ENCODE data around the gene IGFLR1.

The IGFLR1 gene

DNA sequence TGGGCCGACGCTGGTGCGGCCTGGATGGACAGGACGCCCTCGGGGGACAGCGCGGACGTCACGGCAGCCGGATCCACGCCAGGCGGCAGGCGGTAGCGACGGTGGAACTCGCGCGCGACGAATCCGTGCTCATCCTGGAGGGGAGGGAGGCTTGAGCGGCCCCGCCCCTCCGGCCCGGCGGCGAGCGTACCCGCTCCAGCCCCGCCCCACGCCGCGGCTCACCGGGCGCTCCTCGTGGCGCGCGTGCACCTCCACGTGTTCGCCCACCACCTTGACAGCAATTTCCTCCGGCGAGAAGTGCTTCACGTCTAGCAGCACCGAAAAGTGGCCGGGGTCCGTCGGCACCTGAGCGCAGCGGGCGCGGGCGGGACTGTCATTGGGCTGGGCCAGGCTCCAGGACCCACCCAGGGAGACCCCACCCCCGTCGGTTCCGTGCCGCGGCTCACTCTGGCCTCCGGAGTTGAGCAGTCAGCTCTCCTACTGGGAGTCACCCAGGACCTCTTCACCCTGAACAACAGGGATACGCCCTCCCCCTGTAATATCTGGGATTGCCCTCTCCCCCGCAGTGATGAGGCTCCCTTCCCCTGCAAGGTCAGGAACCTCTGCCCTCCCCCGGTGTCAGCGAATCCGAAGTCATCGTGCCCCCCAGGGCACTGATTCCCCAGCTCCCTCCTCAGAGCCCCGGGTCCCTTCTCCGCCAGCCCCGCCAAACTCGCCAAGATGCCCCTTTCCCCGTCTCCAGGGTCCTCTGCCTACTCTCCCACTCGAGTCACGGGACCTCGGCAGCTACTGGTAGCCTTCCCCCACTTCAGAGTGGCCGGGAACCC, 13.5 kb upstream of the IGFLR1 start:
- Histone ChIP-seq H2AK5ac (ENCODE audit: low read depth, low read length) (peak overlapping the region; percentile 98), H3K4me2 (ENCODE audit: insufficient read depth, low read length, poor library complexity, severe bottlenecking) (peak overlapping the region; percentile 49), H2AFZ (ENCODE audit: low read length) (no peak overlapping the region), H3K27me3 (ENCODE audit: control insufficient read depth in 3 of 3, insufficient read depth in 3 of 3, low read depth in 1 of 3, low read length in 3 of 3) (peaks cover 0 to 13% (median 3%) of the 10 kb centered on the region in 3 experiments), H4K8ac (ENCODE audit: low read depth, low read length) (peak overlapping the region; percentile 43), H2BK120ac (ENCODE audit: low read depth, low read length) (no peak overlapping the region), H2BK5ac (ENCODE audit: low read length) (no peak overlapping the region), H3K18ac (ENCODE audit: low read length) (peak overlapping the region; percentile 96), H3K4ac (ENCODE audit: low read length) (peak overlapping the region; percentile 37), H3K4me1 (ENCODE audit: control insufficient read depth in 2 of 2, insufficient read depth in 1 of 2, low read depth in 1 of 2, low read length in 2 of 2) (peaks cover 12 to 24% of the 10 kb centered on the region in 2 donors), H3K9ac (ENCODE audit: low read depth, low read length, poor library complexity) (peak overlapping the region; percentile 86), H3K14ac (ENCODE audit: low read length) (peak overlapping the region; percentile 89), H3K79me1 (ENCODE audit: low read depth, low read length) (peaks cover 17% of the 10 kb centered on the region), H3K4me3 (ENCODE audit: low read length in 2 of 2) (peak overlapping the region in 1 of 2 donors; percentile 70), H4K91ac (ENCODE audit: low read depth, low read length, poor library complexity) (peak overlapping the region; percentile 43), H3K23ac (ENCODE audit: low read depth, low read length, poor library complexity) (peak overlapping the region; percentile 73), H3K9me3 (replicated peaks in 1 of 2; ENCODE audit: control insufficient read depth in 2 of 2, insufficient read depth in 1 of 2, low read depth in 1 of 2, low read length in 2 of 2) (no peaks in the 10 kb centered on the region), H3K27ac (replicated peaks; ENCODE audit: low read length) (no peak overlapping the region), H2BK15ac (ENCODE audit: low read length) (peak overlapping the region; percentile 38), H2BK12ac (ENCODE audit: low read length) (peak overlapping the region; percentile 84), H3K36me3 (replicated peaks in 1 of 2; ENCODE audit: control insufficient read depth in 2 of 2, insufficient read depth in 2 of 2, low read length in 2 of 2) (peaks cover 15 to 45% of the 10 kb centered on the region in 2 donors)
- WGBS, 2 donors (ENCODE audit: extremely low coverage in 2 of 2, insufficient read length in 2 of 2, insufficient replicate concordance in 1 of 2), result no CpG with 5 or more reads among the region's 74 CpGs
- no peak for DNase-seq (ENCODE audit: low spot score)

DNA sequence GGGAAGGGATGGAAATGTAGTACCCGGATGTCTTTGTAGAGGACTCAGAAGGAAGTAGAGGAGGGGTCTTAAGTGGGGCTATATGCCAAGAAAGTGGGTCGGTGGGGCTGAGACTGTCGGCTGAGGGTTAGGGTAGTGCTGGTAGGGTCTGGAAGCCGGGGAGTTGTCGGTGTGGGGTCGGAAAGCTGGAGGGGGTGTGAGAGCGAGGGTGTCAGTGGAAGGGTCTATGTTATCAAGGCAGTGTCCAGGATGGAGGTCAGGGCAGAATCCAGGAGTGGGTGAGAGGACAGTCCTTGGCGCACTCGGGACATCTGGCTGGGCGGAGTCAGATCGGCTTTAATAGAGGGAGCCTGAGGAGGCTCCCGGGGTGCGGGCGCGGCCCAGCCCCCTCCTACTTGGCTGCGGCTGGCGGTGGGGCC, 12.9 kb upstream of the IGFLR1 start:
- Histone ChIP-seq H3K9me3 (replicated peaks in 1 of 2; ENCODE audit: control insufficient read depth in 2 of 2, insufficient read depth in 1 of 2, low read depth in 1 of 2, low read length in 2 of 2) (no peaks in the 10 kb centered on the region), H3K4me3 (ENCODE audit: low read length in 2 of 2) (peak overlapping the region in 1 of 2 donors; percentile 70), H2AK5ac (ENCODE audit: low read depth, low read length) (peak overlapping the region; percentile 98), H3K4me2 (ENCODE audit: insufficient read depth, low read length, poor library complexity, severe bottlenecking) (peak overlapping the region; percentile 49), H3K4ac (ENCODE audit: low read length) (no peak overlapping the region), H3K27ac (replicated peaks; ENCODE audit: low read length) (no peak overlapping the region), H2BK15ac (ENCODE audit: low read length) (no peak overlapping the region), H3K79me1 (ENCODE audit: low read depth, low read length) (peaks cover 17% of the 10 kb centered on the region), H2BK5ac (ENCODE audit: low read length) (no peak overlapping the region), H2BK12ac (ENCODE audit: low read length) (no peak overlapping the region), H2AFZ (ENCODE audit: low read length) (no peak overlapping the region), H4K8ac (ENCODE audit: low read depth, low read length) (peak overlapping the region; percentile 43), H3K23ac (ENCODE audit: low read depth, low read length, poor library complexity) (peak overlapping the region; percentile 73), H2BK120ac (ENCODE audit: low read depth, low read length) (no peak overlapping the region), H4K91ac (ENCODE audit: low read depth, low read length, poor library complexity) (peak overlapping the region; percentile 43), H3K9ac (ENCODE audit: low read depth, low read length, poor library complexity) (peak overlapping the region; percentile 86), H3K36me3 (replicated peaks in 1 of 2; ENCODE audit: control insufficient read depth in 2 of 2, insufficient read depth in 2 of 2, low read length in 2 of 2) (peaks cover 14 to 39% of the 10 kb centered on the region in 2 donors), H3K14ac (ENCODE audit: low read length) (peak overlapping the region; percentile 31), H3K18ac (ENCODE audit: low read length) (peak overlapping the region; percentile 96), H3K4me1 (ENCODE audit: control insufficient read depth in 2 of 2, insufficient read depth in 1 of 2, low read depth in 1 of 2, low read length in 2 of 2) (peaks cover 12 to 24% of the 10 kb centered on the region in 2 donors), H3K27me3 (ENCODE audit: control insufficient read depth in 3 of 3, insufficient read depth in 3 of 3, low read depth in 1 of 3, low read length in 3 of 3) (peaks cover 0 to 13% (median 3%) of the 10 kb centered on the region in 3 experiments)
- no CpG with 5 or more reads among the region's 17 CpGs for WGBS, 2 donors (ENCODE audit: extremely low coverage in 2 of 2, insufficient read length in 2 of 2, insufficient replicate concordance in 1 of 2)
- DNase-seq (ENCODE audit: low spot score), result no peak

DNA sequence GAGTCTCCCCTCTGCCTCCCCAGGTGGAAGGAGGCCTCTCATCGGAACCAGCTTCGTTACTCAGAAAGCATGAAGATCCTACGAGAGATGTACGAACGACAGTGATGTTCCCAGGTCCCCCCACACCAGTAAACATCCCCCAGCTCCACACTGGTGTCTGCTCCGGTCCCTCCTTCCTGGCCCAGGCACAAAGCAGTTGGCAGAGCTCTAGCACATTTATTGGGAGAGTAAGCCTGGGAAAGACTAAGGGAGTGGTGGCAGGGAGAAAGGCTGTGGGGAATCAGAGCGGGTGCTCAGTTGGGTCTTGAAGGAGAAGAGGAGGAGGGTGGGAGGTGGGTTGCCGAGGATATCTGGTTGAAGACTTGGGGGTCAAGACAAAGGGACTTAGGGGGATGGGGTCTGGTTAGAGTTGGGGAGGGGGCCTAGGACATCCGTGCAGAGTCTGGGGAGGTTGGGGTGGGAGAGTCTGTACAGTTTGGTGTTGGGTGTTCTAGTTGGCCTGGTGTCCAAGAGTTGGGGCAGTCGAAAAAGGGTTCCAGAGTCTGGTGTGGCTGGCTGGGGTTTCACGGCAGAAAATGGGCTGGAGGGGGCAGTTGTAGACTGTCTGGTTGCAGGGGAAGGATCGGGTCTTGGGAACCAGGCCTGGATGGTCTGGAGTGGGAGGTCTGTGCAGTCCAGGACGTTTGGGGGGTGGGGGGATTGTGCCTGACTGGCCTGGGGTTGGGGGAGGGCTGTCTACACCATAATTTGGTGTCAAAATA, 12.3 kb upstream of the IGFLR1 start:
- H2BK15ac ChIP-seq (ENCODE audit: low read length), result no peak overlapping the region
- H2BK120ac ChIP-seq (ENCODE audit: low read depth, low read length), result no peak overlapping the region
- H3K18ac ChIP-seq (ENCODE audit: low read length), result peak overlapping the region; percentile 8
- no peak overlapping the region for H2BK5ac ChIP-seq (ENCODE audit: low read length)
- peaks cover 0 to 13% (median 3%) of the 10 kb centered on the region in 3 experiments for H3K27me3 ChIP-seq (ENCODE audit: control insufficient read depth in 3 of 3, insufficient read depth in 3 of 3, low read depth in 1 of 3, low read length in 3 of 3)
- H3K4ac ChIP-seq (ENCODE audit: low read length), result no peak overlapping the region
- no peak overlapping the region for H3K4me3 ChIP-seq (ENCODE audit: low read length in 2 of 2)
- no peak overlapping the region for H4K91ac ChIP-seq (ENCODE audit: low read depth, low read length, poor library complexity)
- WGBS, 2 donors (ENCODE audit: extremely low coverage in 2 of 2, insufficient read length in 2 of 2, insufficient replicate concordance in 1 of 2), result no CpG with 5 or more reads among the region's 13 CpGs
- H3K4me2 ChIP-seq (ENCODE audit: insufficient read depth, low read length, poor library complexity, severe bottlenecking), result no peak overlapping the region
- H3K4me1 ChIP-seq (ENCODE audit: control insufficient read depth in 2 of 2, insufficient read depth in 1 of 2, low read depth in 1 of 2, low read length in 2 of 2), result peaks cover 12 to 24% of the 10 kb centered on the region in 2 donors
- peak overlapping the region; percentile 21 for H3K9ac ChIP-seq (ENCODE audit: low read depth, low read length, poor library complexity)
- H2BK12ac ChIP-seq (ENCODE audit: low read length), result no peak overlapping the region
- H3K14ac ChIP-seq (ENCODE audit: low read length), result no peak overlapping the region
- H3K9me3 ChIP-seq (replicated peaks in 1 of 2; ENCODE audit: control insufficient read depth in 2 of 2, insufficient read depth in 1 of 2, low read depth in 1 of 2, low read length in 2 of 2), result no peaks in the 10 kb centered on the region
- H3K27ac ChIP-seq (replicated peaks; ENCODE audit: low read length), result no peak overlapping the region
- H2AFZ ChIP-seq (ENCODE audit: low read length), result no peak overlapping the region
- peaks cover 10 to 33% of the 10 kb centered on the region in 2 donors for H3K36me3 ChIP-seq (replicated peaks in 1 of 2; ENCODE audit: control insufficient read depth in 2 of 2, insufficient read depth in 2 of 2, low read length in 2 of 2)
- peak overlapping the region; percentile 46 for H2AK5ac ChIP-seq (ENCODE audit: low read depth, low read length)
- no peak overlapping the region for H4K8ac ChIP-seq (ENCODE audit: low read depth, low read length)
- peaks cover 14% of the 10 kb centered on the region for H3K79me1 ChIP-seq (ENCODE audit: low read depth, low read length)
- no peak for DNase-seq (ENCODE audit: low spot score)
- no peak overlapping the region for H3K23ac ChIP-seq (ENCODE audit: low read depth, low read length, poor library complexity)

All from neuronal stem cell (in vitro differentiated cells).